Retinal pigment epithelial cell (primary cell): Measurements from ENCODE around the gene SNW1.

ENCODE experiments used
- DNase-seq: peaks from one replicate; pipeline ENCODE4 v3.0.0-alpha.2; 2010; ENCODE audit warnings: low read depth
- H3K4me3 ChIP-seq: 2 replicates; pipeline ENCODE4 v1.5.1; 2011; ENCODE audit warnings: mild to moderate bottlenecking, low read length, control low read depth, moderate library complexity
- TF ChIP-seq, protein P1 (sequence below): conservative IDR thresholded peaks from 2 replicates; pipeline ENCODE4 v1.5.1; 2011; ENCODE audit warnings: low read depth, low read length, control low read depth, inconsistent platforms

The SNW1 gene

DNA sequence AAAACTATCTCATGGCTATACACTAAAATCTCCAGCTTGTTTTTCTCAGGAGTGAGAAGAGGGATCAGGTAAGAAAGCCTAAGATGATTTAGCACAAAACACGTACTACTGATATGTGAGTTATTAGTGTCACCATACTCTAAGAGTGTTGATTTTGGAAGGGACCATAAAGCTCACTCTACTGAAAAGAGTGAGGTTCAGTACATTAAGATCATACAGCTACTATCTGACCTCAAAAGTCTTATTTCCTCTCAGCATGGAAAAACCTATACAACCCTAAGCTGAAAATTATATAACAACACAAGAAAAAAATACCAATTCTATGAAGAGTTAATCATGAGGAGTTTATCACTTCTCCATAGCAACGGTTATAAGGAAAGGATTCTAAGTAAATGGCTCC is 19.5 kb downstream of the SNW1 start:
- no peak overlapping the region for H3K4me3 ChIP-seq
- no peak for DNase-seq
- TF ChIP-seq, protein P1, sequence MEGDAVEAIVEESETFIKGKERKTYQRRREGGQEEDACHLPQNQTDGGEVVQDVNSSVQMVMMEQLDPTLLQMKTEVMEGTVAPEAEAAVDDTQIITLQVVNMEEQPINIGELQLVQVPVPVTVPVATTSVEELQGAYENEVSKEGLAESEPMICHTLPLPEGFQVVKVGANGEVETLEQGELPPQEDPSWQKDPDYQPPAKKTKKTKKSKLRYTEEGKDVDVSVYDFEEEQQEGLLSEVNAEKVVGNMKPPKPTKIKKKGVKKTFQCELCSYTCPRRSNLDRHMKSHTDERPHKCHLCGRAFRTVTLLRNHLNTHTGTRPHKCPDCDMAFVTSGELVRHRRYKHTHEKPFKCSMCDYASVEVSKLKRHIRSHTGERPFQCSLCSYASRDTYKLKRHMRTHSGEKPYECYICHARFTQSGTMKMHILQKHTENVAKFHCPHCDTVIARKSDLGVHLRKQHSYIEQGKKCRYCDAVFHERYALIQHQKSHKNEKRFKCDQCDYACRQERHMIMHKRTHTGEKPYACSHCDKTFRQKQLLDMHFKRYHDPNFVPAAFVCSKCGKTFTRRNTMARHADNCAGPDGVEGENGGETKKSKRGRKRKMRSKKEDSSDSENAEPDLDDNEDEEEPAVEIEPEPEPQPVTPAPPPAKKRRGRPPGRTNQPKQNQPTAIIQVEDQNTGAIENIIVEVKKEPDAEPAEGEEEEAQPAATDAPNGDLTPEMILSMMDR = no peak

DNA sequence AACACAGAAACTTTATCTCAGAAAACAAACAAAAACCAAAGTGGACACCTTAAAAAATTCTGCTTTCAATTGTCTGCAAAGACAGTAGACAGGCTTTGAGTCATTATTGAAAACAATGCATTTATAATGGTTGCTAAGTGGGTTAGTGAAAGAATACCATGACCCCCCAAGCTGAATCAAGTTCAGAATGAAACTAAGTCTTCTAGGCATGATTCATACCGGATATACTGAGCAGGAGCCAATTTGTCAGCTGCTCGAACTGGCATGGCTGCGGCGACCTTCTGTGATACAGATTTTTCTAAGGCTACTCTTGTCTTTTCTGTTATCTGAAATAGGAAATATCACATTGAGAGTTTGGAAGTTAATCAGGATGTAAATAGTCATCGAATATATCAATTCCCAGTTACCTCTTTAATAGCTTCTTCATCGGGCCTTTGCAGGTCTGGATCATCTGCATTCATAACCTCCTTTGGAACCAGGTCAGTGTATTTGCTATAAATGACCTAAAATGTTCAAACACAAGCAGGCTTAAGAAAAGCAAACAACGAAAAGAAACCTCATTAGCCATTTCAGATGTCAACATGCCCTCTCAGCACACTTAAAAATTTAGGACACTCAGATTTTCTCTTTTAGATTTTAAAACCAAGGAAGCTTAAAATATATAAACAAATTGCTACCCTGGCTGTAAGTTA is 22.3 kb downstream of the SNW1 start:
- H3K4me3 ChIP-seq = no peak overlapping the region
- TF ChIP-seq, protein P1 = no peak
- no peak for DNase-seq

DNA sequence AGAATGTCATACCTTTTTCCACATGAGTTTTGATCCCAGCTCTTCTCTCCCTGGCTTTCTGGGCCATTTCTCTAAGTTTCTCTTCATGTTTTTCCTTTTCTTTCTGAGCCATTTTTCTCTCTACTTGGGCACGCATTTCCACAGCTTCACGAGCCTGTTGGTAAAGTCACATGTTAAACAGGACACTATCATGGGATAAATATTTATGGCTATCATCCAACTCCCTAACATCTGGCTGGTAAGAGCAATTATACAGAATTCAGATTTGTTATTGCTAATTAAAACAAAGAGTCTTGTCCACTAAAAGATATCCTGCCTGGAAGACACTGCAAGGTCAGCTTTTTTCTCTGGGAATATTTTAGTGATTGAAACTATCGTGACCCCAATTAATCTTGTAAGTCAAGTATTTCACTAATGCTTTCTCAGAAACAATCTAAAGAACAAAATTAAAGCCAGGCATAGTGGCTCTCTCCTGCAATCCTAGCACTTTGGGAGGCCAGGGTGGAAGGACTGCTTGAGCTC is 29.9 kb downstream of the SNW1 start:
- H3K4me3 ChIP-seq = no peak overlapping the region
- DNase-seq = no peak
- TF ChIP-seq, protein P1 = no peak

DNA sequence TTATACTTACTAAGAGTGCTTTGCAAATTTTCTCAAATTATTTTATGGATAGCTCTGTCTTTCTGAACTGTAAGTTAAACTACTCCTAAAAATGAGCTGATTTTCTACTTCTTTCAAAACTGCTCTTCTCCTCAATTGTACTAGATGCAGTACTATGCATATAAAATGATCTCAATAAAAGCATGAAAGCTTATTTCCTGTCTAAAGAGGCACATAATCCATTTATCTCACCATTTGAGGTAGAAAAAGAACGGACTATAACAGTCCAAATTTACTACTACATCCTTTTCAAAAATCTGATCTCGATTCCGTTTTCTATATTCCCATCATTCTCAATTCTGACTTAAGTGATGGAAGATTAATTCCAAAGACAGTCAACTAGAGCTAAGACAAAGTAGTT is 38.7 kb downstream of the SNW1 start:
- H3K4me3 ChIP-seq = no peak overlapping the region
- TF ChIP-seq, protein P1 = no peak
- no peak for DNase-seq

DNA sequence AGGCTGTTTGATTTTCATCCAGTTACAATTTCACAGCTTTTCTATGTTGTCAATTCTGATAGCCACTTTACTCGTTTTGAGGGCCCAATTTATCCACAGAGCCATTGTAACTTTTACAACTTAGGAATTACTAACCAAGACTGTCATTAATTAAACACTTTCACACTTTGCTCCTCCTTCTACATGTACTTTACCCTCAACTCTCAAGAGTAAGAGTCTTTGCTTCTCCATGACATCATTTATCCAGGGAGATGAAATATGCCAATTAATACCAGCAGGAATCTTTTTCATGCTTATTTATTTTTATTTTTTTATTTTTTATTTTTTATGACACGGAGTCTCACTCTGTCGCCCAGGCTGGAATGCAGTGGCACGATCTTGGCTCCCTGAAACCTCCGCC is 39.5 kb downstream of the SNW1 start:
- TF ChIP-seq, protein P1 = no peak
- H3K4me3 ChIP-seq = no peak overlapping the region
- DNase-seq = no peak

DNA sequence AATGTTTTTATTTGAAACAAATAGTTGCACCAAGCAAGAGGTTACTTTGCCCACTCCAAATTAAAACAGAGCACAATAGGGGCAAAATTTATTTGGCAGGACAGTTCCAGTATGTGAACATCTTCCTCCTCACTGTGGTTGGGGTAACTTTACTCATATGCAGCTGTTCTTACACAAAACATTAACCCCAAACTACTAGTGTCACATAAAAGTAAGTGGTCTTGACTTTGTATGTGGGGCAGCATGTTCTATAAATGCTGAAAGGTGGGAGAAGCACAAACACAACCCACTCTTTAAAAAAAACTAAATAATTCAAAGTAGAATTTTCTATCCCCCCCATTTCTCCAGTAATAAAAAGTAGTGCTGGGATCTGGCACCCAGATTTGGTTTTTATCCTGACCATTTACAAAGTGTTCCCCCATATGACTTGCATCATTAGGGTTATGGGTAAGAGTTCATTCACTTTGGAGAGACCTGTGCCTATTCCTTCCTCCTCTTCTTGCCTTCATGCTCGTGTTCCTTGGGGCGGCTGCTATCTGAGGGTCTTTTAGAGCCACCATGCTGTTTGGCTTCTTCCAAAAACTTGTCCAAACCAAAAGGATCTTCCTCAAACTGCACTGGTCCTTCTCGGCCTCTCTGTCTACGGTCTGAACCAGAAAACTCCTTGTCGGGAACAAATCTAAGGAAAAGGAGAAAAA is 43.2 kb downstream of the SNW1 start:
- DNase-seq = no peak

More for the DNA sequence above, 43.2 kb downstream of the SNW1 start:
- TF ChIP-seq, protein P1 = no peak
- no peak overlapping the region for H3K4me3 ChIP-seq
